SK-N-SH (cell line): Measurements from ENCODE around the gene SSR1. TPM values are rescaled to one million over a fixed set of nuclear protein-coding genes. Genes with fewer than 3 reads are reported as not detected.

Experiments
- CTCF ChIA-PET: fragments of 300-600, 350-600 bp; formaldehyde crosslinking; extraction: SDS; loops from one replicate; lab custom pipeline; 2021; lab: Yijun Ruan, JAX
- POLR2A ChIA-PET: fragments of 350-600 bp; sonication (Branson Sonifier 250); formaldehyde crosslinking; extraction: SDS; loops from one replicate; lab custom pipeline; 2020; ENCODE audit warnings: antibody characterized with exemption, inconsistent platforms; lab: Yijun Ruan, JAX
- DNase-seq: peaks from one replicate; pipeline ENCODE4 v3.0.0; 2012
- H2AFZ ChIP-seq: fragments of 200-600 bp; sonication (generic); 2 replicates; pipeline ENCODE4 v1.8.1; 2016; ENCODE audit warnings: antibody characterized with exemption, mild to moderate bottlenecking, low read depth
- H3F3A ChIP-seq: fragments of 200-600 bp; sonication (generic); replicated peaks from 2 replicates; pipeline ENCODE3; 2016; ENCODE audit warnings: antibody characterized with exemption, mild to moderate bottlenecking; ENCODE audit not compliant: insufficient read depth
- H3K27ac ChIP-seq, 2 experiments: fragments of 200-500 bp in 1 of 2; fragments of 200-600 bp in 1 of 2; sonication (Bioruptor generic) in 1 of 2; sonication (generic), shearing (Covaris generic) in 1 of 2; 2 replicates each; pipeline versions ENCODE4 v1.5.1 to v1.6.1; 2014 to 2016; ENCODE audit warnings: low read depth in 2 of 2, inconsistent platforms in 1 of 2, low read length in 1 of 2, mild to moderate bottlenecking in 1 of 2, mixed read lengths in 1 of 2
- H3K27me3 ChIP-seq: fragments of 200-600 bp; sonication (generic), shearing (Covaris generic); 2 replicates; pipeline ENCODE4 v1.6.1; 2016; ENCODE audit warnings: mixed run types; ENCODE audit not compliant: insufficient read depth
- H3K36me3 ChIP-seq, 2 experiments: fragments of 200-500 bp in 1 of 2; fragments of 200-600 bp in 1 of 2; sonication (Bioruptor generic) in 1 of 2; sonication (generic) in 1 of 2; replicated peaks in 1 of 2; 2 replicates each; pipeline versions ENCODE3 to v1.5.1; 2014 to 2016; ENCODE audit warnings: low read length in 1 of 2, mild to moderate bottlenecking in 1 of 2; ENCODE audit not compliant: insufficient read depth in 2 of 2, control insufficient read depth in 1 of 2
- H3K4me1 ChIP-seq, 2 experiments: fragments of 200-500 bp in 1 of 2; fragments of 200-600 bp in 1 of 2; sonication (Bioruptor generic) in 1 of 2; sonication (generic), shearing (Covaris generic) in 1 of 2; 2 replicates each; pipeline versions ENCODE4 v1.5.1 to v1.6.1; 2014 to 2016; ENCODE audit warnings: low read depth in 1 of 2, low read length in 1 of 2, mixed run types in 1 of 2; ENCODE audit not compliant: insufficient read depth in 2 of 2, control insufficient read depth in 1 of 2
- H3K4me2 ChIP-seq: fragments of 200-600 bp; sonication (generic), shearing (Covaris generic); 2 replicates; pipeline ENCODE4 v1.6.1; 2017; ENCODE audit warnings: mixed run types
- H3K4me3 ChIP-seq, 2 experiments: fragments of 200-500 bp in 1 of 2; fragments of 200-600 bp in 1 of 2; sonication (Bioruptor generic) in 1 of 2; sonication (generic), shearing (Covaris generic) in 1 of 2; 2 replicates each; pipeline versions ENCODE4 v1.5.1 to v1.8.1; 2014 to 2016; ENCODE audit warnings: low read depth in 2 of 2, inconsistent platforms in 1 of 2, low read length in 1 of 2, mild to moderate bottlenecking in 1 of 2, mixed read lengths in 1 of 2, moderate library complexity in 1 of 2
- H3K79me2 ChIP-seq: fragments of 200-600 bp; sonication (generic); 2 replicates; pipeline ENCODE4 v1.8.1; 2017; ENCODE audit warnings: mild to moderate bottlenecking; ENCODE audit not compliant: insufficient read depth
- H3K9ac ChIP-seq: fragments of 200-600 bp; sonication (generic); 2 replicates; pipeline ENCODE4 v1.6.1; 2017; ENCODE audit warnings: mixed run types
- H3K9me2 ChIP-seq: fragments of 200-600 bp; sonication (generic); 2 replicates; pipeline ENCODE4 v1.6.1; 2017; ENCODE audit warnings: mixed run types
- H3K9me3 ChIP-seq: fragments of 200-600 bp; sonication (generic); 2 replicates; pipeline ENCODE4 v1.6.1; 2017; ENCODE audit warnings: mixed run types, mild to moderate bottlenecking, moderate library complexity
- H4K20me1 ChIP-seq: fragments of 200-600 bp; sonication (generic); 2 replicates; pipeline ENCODE4 v1.6.1; 2017; ENCODE audit warnings: mild to moderate bottlenecking, mixed run types; ENCODE audit not compliant: insufficient read depth
- CHD2 ChIP-seq: fragments of 150-350 bp; IDR thresholded peaks from 2 replicates; pipeline ENCODE4 v1.6.1; 2018; ENCODE audit warnings: low read length; ENCODE audit not compliant: partially characterized antibody
- EZH2phosphoT487 ChIP-seq: fragments of 200-600 bp; sonication (generic); IDR thresholded peaks from 2 replicates; pipeline ENCODE4 v1.6.1; 2017; ENCODE audit warnings: low read depth, mixed run types, mild to moderate bottlenecking, antibody characterized with exemption, moderate library complexity, borderline replicate concordance
- FOXJ3 ChIP-seq: sonication (generic); formaldehyde crosslinking; IDR thresholded peaks from 2 replicates; pipeline ENCODE4 v1.5.1; 2020; ENCODE audit warnings: mild to moderate bottlenecking, missing genetic modification reagents
- IRF3 ChIP-seq: fragments of 150-350 bp; IDR thresholded peaks from 2 replicates; pipeline ENCODE4 v1.6.1; 2016; ENCODE audit warnings: mild to moderate bottlenecking, low read depth, low read length
- MEF2A ChIP-seq: IDR thresholded peaks from 2 replicates; pipeline ENCODE4 v1.4.0; 2012; ENCODE audit warnings: low read depth, borderline replicate concordance
- MXI1 ChIP-seq: IDR thresholded peaks from 2 replicates; pipeline ENCODE4 v1.6.1; 2012; ENCODE audit warnings: mild to moderate bottlenecking, low read depth, low read length, improper control_type of control experiment
- NFIC ChIP-seq: IDR thresholded peaks from 2 replicates; pipeline ENCODE4 v1.4.0; 2012; ENCODE audit warnings: borderline replicate concordance
- PBX3 ChIP-seq: IDR thresholded peaks from 2 replicates; pipeline ENCODE4; 2012
- RAD21 ChIP-seq: IDR thresholded peaks from 2 replicates; pipeline ENCODE4 v1.6.1; 2012; ENCODE audit warnings: mild to moderate bottlenecking, low read length
- RCOR1 ChIP-seq: fragments of 150-350 bp; IDR thresholded peaks from 2 replicates; pipeline ENCODE4 v1.6.1; 2017; ENCODE audit warnings: antibody characterized with exemption, low read length
- SIN3A ChIP-seq: IDR thresholded peaks from 2 replicates; pipeline ENCODE4 v1.6.1; 2012; ENCODE audit warnings: low read depth, mild to moderate bottlenecking, low read length, moderate library complexity, borderline replicate concordance
- TCF12 ChIP-seq: IDR thresholded peaks from 2 replicates; pipeline ENCODE4 v1.4.0; 2012
- USF1 ChIP-seq: IDR thresholded peaks from 2 replicates; pipeline ENCODE4 v1.4.0; 2012; ENCODE audit warnings: low read depth, borderline replicate concordance
- USF2 ChIP-seq: fragments of 150-350 bp; IDR thresholded peaks from 2 replicates; pipeline ENCODE4 v1.6.1; 2017; ENCODE audit warnings: antibody characterized with exemption, low read length, low read depth, borderline replicate concordance
- WGBS: methylation state at CpG from one replicate; pipeline ENCODE4 v1.1.6; 2017; ENCODE audit warnings: low lambda C conversion rate; 5-methylcytosine and 5-hydroxymethylcytosine counted together
- polyA plus RNA-seq, 3 experiments: library from polyadenylated mRNA; depleted of rRNA; stranded (reverse); fragments of >200 nt; gene quantifications; 2 replicates each; pipeline ENCODE4 v1.2.3, GENCODE V29; 2012

SSR1 gene
- polyA plus RNA-seq, 1 of the 3 experiments (the other 2 are of a cell fraction), result 50.7 TPM

GRCh38 chr6:7257521-7258230 is 55.3 kb downstream of the SSR1 start (continued):
- no peak for TF ChIP-seq USF1
- no peak for TF ChIP-seq USF2

- Histone ChIP-seq H3F3A (no peaks in the 10 kb centered on the region), H3K36me3 (peaks cover 3 to 5% of the 10 kb centered on the region in 2 experiments), H3K9me3 (no peaks in the 10 kb centered on the region), H3K27me3 (no peaks in the 10 kb centered on the region), H3K79me2 (no peaks in the 10 kb centered on the region), H3K9me2 (no peaks in the 10 kb centered on the region), H3K4me2 (no peak overlapping the region), H3K4me1 (peaks cover 0 to 6% of the 10 kb centered on the region in 2 experiments; a peak in 1 of 4 replicates), H4K20me1 (no peaks in the 10 kb centered on the region), H3K27ac (no peak overlapping the region), H2AFZ (no peak overlapping the region), H3K4me3 (no peak overlapping the region), H3K9ac (no peak overlapping the region)
- POLR2A ChIA-PET, result no interaction called here
- no peak for TF ChIP-seq IRF3
- no peak for TF ChIP-seq FOXJ3
- DNase-seq, result no peak
- CTCF ChIA-PET, result no interaction called here
- 63% methylated on average over 4 of the region's 4 CpGs for WGBS
Measured at GRCh38 chr6:7256785-7257184, 56.2 kb downstream of the SSR1 start.

- H3K4me2 ChIP-seq, result no peak overlapping the region
- H3K27me3 ChIP-seq, result no peaks in the 10 kb centered on the region
- TF ChIP-seq TCF12 (no peak), RAD21 (no peak), RCOR1 (no peak), SIN3A (no peak), MEF2A (no peak), MXI1 (no peak), USF1 (no peak), CHD2 (no peak), EZH2phosphoT487 (no peak), IRF3 (no peak), PBX3 (no peak), NFIC (no peak), FOXJ3 (no peak)
- H2AFZ ChIP-seq, result no peak overlapping the region
- no peaks in the 10 kb centered on the region for H4K20me1 ChIP-seq
- H3K9ac ChIP-seq, result no peak overlapping the region
- POLR2A ChIA-PET, result no interaction called here
- 70% methylated on average over 5 of the region's 5 CpGs for WGBS
- H3K9me3 ChIP-seq, result no peaks in the 10 kb centered on the region
- no peaks in the 10 kb centered on the region for H3K9me2 ChIP-seq
- H3K27ac ChIP-seq, result no peak overlapping the region
- no peaks in the 10 kb centered on the region for H3F3A ChIP-seq
- H3K36me3 ChIP-seq, result peaks cover 7 to 11% of the 10 kb centered on the region in 2 experiments
- DNase-seq, result no peak
- CTCF ChIA-PET, result no interaction called here
- H3K4me1 ChIP-seq, result peaks cover 0 to 4% of the 10 kb centered on the region in 2 experiments; a peak in 1 of 4 replicates
- no peaks in the 10 kb centered on the region for H3K79me2 ChIP-seq
- no peak overlapping the region for H3K4me3 ChIP-seq
Measured at GRCh38 chr6:7255918-7256317, 57.1 kb downstream of the SSR1 start.
